Stimulated activated CD4-positive, alpha-beta T cell treated with anti-CD3 and anti-CD28 coated beads, Interleukin-15, amount 100 ng/mL, for 24 hours (primary cell): ENCODE data around the gene RHOV.
A peak's percentile ranks its signal among the peaks of the same experiment; 100 is the strongest.

Experiments
- DNase-seq: peaks from one replicate; pipeline ENCODE4 v3.0.0-alpha.2; 2020

RHOV gene, protein sequence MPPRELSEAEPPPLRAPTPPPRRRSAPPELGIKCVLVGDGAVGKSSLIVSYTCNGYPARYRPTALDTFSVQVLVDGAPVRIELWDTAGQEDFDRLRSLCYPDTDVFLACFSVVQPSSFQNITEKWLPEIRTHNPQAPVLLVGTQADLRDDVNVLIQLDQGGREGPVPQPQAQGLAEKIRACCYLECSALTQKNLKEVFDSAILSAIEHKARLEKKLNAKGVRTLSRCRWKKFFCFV

GRCh38 chr15:40873694-40874561 is at the start of gene RHOV:
TSS of gene RHOV (minus strand) at chr15:40874234. CDS start at chr15:40874139, 95 bp downstream.
- DNase-seq, result peak; percentile 76

DNA sequence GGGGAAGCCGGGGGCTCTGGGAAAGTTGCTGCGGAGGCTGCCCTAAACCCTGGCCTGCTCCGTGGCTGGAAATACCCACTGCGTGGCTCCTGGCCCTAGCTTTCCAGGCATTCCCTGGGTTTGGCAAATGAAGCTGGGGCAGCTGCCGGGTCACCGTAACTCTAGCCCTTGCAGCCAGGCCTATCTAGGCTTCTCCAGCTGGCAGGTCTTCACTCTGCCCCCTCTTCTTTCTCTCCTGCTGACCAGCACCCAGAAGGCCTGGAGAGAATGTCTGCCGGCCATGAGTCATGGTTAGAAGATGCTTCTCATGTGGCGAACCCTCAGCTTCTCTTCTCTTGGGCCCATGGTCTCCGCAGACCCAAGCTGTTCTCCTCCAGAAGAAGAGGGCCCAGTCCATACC is 49.5 kb upstream of the RHOV start:
- DNase-seq, result no peak

DNA sequence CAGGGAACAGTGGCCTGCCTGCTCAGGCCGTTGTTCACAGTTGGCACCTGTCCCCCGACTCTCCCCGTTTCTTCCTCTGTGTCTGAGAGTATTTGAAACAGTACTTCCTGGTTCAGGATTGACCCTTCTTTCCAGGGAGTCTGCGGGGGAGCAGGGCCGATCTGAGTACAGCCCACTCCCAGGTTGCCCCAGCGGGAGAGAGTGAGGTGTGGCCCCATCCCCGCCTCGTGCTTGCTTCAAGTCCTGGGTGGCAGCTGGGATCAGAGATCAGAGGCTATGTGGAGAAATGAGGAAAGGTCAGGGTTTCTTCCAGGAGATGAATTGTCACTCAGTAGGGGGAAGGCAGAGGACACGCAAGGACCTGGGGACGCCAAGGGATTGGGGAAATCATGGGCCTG is 48.6 kb upstream of the RHOV start:
- no peak for DNase-seq

GRCh38 chr15:40921949-40922607 is 48.0 kb upstream of the RHOV start:
- no peak for DNase-seq

DNA sequence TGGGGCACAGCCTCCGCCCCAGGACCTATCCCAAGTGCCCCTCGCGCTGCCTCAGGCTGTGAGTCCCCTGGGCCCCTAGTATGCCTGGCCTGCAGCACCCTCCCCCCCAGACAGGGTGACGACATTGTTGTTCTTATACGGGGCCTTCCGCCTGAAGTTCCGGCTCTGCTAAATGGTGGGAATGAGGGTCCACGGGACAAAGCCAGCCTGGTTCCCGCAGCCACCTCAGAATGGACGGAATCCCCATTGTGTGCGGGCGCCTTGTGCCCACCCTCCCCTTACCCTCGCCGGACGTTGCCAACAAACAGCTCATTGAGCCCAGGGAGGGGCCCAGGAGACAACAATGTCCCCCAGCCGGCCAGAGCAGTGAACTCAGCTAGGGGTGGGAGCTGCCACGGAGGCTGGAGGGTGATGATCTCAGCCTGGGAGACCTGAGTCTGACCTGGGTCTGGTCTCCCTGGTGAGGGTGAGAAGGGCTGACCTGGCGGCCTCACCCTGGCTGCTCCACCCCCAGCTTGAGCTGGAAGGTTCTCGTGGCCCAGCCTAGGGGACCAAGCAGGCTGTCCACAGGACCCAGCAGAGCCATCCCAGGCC is 44.9 kb upstream of the RHOV start:
- DNase-seq, result no peak

DNA sequence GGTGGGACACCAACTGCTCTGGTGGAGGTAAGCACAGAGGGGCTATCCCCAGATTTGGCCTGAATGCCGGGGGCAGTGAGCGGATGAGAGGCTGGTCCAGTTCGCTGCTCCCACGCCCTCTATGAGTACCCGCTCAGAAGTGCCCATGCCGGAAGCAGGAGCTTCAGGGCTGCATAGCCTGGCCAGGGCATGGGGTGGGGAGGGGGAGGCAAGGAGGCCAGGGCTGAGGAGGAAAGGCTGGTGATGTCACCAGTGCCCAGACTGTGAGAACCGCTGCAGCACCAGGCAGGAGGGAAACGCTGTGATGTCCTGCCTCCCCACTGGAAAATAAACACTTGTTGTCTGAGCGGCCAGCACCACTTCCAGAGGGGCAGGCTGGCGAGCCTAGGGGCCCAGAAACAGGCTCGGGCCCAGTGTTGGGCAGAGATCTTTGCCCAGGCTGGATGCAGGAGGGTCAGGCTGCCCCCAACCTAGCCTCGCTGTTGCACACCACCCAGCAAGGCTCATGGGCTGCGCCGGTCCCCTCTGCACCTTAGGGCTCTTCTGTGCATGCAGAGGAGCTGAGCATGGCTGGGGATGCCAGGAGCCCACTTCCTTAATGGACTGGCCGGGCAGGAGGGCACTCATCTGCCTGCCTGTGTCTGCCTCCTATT is 44.2 kb upstream of the RHOV start:
- no peak for DNase-seq

DNA sequence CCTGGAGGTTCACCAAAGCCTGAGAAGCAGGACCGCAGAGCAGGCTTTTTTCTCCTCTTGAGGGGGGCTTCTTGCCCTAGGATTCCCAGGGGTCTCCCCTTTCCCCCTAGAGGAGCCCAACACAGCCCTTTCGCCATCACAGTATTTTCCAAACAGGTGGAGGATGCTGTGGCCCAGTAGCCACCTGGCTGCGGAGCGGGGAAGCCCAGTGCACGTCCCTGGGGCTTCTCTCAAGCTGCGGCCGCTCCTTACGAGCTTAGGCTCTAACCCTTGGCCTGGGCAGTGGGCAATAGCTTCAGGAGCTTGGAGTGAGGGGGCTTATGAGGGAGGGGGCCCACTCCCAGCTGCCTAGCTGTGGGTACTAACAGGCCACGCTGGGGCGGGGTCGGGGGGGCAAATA is 43.6 kb upstream of the RHOV start:
- DNase-seq, result no peak

DNA sequence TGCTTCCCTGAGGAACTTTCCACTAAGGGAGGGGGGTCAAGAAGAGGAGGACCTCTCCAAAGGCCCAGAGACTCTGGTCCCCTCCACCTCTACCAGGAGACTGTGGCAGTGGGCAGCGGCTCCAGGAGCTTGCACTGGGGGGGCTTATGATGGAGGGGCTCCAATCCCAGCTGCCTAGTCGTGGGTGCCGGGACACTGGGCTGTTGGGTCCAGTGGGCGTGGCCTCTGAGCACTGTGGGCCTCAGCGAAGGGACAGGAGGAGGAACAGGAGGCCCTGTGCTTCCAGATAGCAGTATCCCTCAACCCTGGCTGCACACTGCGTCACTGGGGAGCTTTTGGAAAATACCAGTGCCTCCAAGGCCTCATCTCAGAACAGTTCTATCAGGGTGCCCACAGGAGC is 41.6 kb upstream of the RHOV start:
- no peak for DNase-seq

DNA sequence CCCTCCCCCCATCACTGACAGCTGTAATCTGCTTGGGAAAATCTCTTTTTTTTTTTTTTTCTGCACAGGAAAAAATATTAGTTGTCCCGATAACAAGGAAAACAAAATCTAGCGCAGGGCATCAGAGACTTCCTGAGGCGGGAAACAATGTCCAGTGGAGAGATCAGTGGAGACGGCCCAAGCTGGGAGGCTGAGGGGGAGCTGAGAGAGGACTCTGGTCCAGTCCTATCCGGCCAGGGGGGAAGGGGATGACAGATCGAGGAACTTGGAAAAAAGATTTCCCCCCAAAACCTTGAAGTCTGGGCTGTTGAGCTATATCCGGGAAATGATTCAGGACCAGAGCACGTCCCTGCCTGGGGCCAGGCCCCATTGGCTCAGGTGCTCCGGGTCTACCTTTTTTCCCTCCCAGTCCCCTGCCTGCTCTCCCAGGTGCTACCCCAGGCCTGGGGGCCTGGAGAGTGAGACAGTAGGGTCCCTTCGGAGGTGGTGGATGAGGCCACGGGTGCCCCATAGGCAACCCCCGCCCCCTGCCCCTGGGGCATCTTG is 41.2 kb upstream of the RHOV start:
- DNase-seq, result no peak

- DNase-seq, result no peak
Observed at GRCh38 chr15:40914486-40914885, 40.5 kb upstream of the RHOV start.

- no peak for DNase-seq
Observed at GRCh38 chr15:40914013-40914412, 40.0 kb upstream of the RHOV start.

GRCh38 chr15:40912478-40912877 is 38.4 kb upstream of the RHOV start:
- no peak for DNase-seq

GRCh38 chr15:40911693-40912092 is 37.7 kb upstream of the RHOV start:
- DNase-seq, result no peak

DNA sequence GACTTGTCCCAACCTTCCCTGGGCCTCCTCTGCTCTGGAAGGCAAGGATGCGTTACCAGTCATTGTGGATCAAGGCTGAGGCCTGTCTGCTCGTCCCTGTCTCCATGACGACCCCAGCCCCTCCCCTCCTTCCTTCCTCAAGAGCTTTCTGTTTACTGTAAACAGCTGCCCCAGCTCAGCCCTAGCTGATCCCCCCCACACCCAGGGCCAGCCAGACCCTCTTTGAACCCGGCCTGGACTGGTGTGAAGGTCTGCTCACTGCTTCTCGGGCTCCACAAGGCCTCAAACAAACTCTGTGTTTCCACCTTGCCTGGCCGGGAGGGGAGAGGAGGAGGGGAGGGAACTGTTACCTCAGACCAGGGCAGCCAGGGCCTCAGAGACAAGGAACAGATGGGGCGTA is 37.1 kb upstream of the RHOV start:
- no peak for DNase-seq

- no peak for DNase-seq
Observed at GRCh38 chr15:40909662-40910630, 35.9 kb upstream of the RHOV start.

DNA sequence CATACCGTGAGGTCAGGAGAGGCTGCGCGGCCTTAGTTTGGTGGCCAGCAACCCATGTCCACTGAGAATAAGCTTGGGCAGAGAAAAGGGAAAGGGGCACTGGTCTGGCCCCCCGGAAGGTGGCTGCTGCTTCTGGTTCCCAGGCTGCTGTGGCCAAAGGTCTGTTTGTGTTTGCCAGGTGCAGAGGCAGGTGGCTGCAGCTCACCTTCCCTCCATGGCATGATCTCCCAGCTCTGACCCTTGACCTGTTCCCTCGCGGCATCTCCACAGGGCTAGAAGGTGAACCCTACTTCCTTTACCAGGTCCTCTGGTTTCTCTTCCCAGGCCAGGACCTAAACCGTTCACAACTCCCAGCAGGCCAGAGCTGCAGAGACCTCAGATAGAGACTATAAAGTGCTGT is 34.1 kb upstream of the RHOV start:
- no peak for DNase-seq

DNA sequence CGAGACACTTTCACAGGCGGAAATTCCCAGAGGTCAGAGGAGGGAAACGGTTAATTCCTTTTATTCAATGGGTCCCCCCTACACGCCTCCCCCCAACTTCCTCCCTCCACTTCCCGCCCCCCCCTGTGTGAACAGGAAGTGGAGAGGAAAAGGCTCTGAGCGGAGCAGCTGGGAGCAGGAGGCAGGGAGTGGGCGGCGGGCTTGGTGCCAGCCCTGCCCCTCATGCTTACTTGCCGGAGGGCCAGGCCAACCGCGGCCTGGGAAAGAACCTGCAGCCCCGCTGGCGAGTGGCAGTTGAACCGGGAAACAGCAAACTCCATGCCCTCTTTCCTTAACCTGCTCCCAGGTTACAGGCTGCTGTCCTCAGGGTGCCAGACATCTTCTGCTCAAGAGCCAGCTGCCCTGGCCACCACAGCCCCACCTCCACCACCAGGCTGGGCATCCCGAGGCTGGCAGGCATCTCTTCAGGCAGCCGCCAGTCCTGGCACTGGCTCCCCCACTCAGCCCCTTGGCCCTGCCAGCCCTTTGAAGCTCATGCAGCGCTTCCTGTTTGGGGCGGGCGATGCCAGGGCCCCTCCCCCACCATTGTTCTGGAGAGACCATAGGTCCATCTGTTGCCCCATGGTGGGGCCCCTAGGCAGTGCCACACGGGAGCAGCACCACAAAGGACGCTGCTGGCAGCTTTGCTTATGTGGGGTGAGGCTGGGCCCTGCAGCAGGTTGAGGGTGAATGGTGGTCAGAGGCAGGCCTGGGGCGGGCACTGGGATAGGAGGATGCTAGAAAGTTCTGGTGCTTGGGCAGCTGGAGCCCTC is 33.2 kb upstream of the RHOV start:
- peak; percentile 69 for DNase-seq

DNA sequence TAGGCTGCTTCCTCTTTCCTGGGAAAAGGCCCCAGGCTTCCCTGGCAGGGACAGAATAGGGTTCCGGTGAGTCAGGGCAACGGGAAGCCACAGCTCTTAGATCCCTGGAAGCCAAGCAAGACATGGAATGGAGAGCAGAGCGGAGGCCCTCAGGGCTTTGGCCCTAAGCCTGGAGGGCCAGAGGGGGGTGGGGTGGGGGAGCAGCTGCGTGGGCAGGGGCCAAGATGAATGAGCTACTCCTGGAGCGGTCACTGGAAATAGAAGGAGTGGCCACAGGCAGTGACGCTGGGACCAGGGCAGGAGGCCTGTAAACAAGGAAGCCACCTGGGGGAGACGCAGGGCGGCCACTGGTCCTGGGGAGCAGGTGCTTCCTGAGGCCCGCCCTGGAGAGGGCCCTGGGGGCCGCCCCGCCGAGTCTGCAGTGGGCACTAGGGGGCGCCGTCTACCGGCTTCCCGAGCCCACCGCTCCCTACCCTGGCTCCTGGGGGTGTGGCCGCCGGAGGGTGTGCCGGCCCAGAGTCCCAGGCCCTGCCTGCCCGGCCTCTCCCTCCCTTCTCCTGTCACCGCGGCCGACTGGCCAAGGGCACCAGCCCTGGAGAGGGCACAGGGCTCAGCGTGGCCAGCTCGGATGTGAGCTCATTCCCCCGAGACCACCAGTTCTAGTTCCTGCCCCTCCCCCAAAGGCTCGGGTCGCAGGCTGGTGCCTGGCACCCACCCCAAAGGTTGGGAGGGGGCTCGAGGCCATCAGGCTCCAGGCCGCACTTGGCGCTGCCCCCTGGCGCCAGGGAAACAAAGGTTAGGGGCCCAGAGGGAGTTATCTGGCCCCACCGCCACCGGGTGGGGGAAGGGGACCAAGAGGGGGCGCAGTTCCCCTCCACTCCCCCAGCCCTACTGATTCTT is 32.3 kb upstream of the RHOV start:
- peak; percentile 89 for DNase-seq

- DNase-seq, result no peak
Observed at GRCh38 chr15:40904552-40905201, 30.6 kb upstream of the RHOV start.
